Gastrocnemius medialis (tissue), 4 donors: ENCODE results near the gene EXOC2.

Experiments used
- CTCF ChIP-seq, 5 experiments: fragments of 450-650 bp in 3 of 5; fragments of 200-600 bp in 2 of 5; sonication (generic) in 2 of 5; IDR thresholded peaks in 4 of 5; conservative IDR thresholded peaks in 1 of 5; 1 replicate in 4 of 5; 2 replicates in 1 of 5; pipeline ENCODE4 v1.5.1; 2016 to 2019; ENCODE audit warnings: antibody characterized with exemption in 5 of 5, mild to moderate bottlenecking in 3 of 5, moderate library complexity in 3 of 5
- POLR2A ChIP-seq, 2 donors: fragments of 450-650 bp; IDR thresholded peaks; one replicate each; pipeline ENCODE4 v1.6.1; 2017; ENCODE audit warnings: antibody characterized with exemption in 2 of 2, mild to moderate bottlenecking in 2 of 2, moderate library complexity in 2 of 2

GRCh38 chr6:704046-704445 lies 11.1 kb upstream of the EXOC2 start:
- no peak for TF ChIP-seq CTCF (IDR thresholded peaks at IDR 0.05 in 4 of 5, conservative IDR thresholded peaks at IDR 0.05 in 1 of 5)
- no peak for TF ChIP-seq POLR2A (IDR thresholded peaks at IDR 0.05)
